NCI-H1436 treated with DMSO at 0.1 percent for 48 hours (cell line): Measurements from ENCODE around the gene KRCC1.
A peak's percentile ranks its signal among the peaks of the same experiment; 100 is the strongest.

Source experiments
- DNase-seq: peaks from one replicate; lab custom pipeline; 2025; lab: John Stamatoyannopoulos, UW

The KRCC1 gene

GRCh38 chr2:88055371-88056128 lies at the start of gene KRCC1:
Gene KRCC1 (minus strand): TSS chr2:88055783. CDS start chr2:88028563, 27,220 bp downstream.
- peak; percentile 53 for DNase-seq

GRCh38 chr2:88100489-88100858 lies 44.9 kb upstream of the KRCC1 start:
- DNase-seq, result no peak

GRCh38 chr2:88099798-88100488 lies 44.4 kb upstream of the KRCC1 start:
- no peak for DNase-seq

GRCh38 chr2:88098558-88098900 lies 42.9 kb upstream of the KRCC1 start:
- no peak for DNase-seq

- no peak for DNase-seq
These were observed 42.4 kb upstream of the KRCC1 start for GRCh38 chr2:88097891-88098557.

DNA sequence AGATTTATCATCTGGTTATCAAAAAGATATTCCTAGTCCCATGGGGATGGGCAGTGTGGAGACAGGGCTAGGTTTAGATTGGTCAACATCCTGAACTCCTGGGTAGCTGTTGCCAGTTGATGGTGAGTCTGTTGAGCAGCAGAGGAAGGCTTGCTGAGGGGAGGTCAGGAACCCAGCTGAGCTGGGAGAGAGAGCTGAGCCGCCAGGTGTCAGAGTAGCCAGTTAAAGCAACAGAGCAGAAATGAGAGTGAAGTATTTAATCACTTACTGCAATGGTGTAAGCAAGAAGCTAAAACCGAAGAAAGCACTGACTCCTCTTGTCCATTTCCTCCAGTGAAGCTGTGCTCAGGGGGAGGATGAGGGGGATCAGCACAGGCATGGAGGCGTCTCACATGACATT lies 41.6 kb upstream of the KRCC1 start:
- no peak for DNase-seq

DNA sequence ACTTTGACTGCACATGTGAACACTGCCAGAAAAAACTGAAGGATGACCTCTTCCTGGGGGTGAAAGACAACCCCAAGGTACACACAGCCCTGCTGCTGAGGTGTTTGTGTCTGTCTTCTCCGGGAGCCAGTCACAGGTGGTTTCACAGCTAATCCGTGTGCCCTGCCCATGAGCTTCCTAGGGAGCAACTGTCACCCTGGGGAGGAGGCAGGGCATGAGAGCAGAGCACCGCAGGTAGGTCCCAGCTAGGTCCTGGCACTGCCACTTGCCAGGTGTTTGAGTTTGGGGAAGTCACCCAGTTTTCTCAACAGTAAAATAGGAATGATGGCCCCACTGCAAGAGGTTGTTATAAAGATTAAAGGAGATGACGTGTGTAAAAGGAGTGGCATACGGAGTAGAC lies 41.1 kb upstream of the KRCC1 start:
- no peak for DNase-seq

- no peak for DNase-seq
These were observed 39.4 kb upstream of the KRCC1 start for GRCh38 chr2:88095022-88095421.

- no peak for DNase-seq
These were observed 37.2 kb upstream of the KRCC1 start for GRCh38 chr2:88092773-88093172.

DNA sequence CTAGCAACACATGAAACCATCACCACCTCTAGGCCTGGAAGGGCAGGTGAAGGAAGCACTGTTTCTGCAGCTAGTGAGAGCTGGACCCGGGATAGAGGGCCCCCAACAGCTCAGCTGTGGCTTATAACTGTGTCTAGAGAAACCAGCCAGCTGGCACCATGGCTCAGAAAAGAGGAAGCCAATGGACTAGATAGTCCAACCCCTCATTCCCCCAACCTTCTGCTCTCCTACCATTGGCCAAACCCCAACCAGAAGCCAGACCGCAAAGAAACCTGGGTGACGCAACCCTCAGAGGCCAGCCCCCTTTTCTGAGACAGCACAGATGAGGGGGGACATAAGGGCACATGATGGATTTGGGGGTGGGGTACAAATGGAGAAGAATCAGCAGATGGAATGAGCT lies 36.4 kb upstream of the KRCC1 start:
- DNase-seq, result no peak

- DNase-seq, result no peak
These were observed 35.1 kb upstream of the KRCC1 start for GRCh38 chr2:88090446-88091283.

DNA sequence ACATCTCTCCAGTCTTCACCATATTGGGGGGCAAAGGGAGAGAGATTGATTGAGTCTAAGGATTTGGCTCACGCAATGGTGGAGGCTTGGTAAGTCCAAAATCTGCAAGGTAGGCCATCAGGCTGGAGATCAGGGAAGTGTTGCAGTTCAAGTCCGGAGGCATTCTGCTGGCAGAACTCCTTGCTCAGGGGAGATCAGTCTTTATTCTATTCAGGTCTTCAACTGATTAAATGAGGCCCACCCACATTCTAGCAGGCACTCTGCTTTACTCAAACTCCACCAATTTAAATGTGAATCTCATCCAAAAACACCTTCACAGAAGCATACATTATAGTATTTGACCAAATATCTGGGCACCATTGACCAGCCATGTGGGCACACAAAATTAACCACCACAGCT lies 33.4 kb upstream of the KRCC1 start:
- no peak for DNase-seq

DNA sequence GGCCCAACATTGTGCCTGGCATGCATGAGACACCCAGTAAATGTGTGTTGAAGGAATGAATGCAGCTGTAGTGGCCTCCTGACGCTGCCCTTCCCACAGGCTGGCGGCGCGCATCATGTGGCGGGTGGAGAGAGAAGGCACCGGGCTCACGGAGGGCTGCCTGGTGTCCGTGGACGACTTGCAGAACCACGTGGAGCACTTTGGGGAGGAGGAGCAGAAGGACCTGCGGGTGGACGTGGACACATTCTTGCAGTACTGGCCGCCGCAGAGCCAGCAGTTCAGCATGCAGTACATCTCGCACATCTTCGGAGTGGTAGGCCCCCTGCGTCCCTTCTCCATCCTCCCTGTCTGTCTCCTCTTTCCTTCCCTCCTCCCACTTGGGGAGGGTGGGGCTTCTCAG lies 32.2 kb upstream of the KRCC1 start:
- no peak for DNase-seq

GRCh38 chr2:88087073-88087472 lies 31.5 kb upstream of the KRCC1 start:
- DNase-seq, result no peak

DNA sequence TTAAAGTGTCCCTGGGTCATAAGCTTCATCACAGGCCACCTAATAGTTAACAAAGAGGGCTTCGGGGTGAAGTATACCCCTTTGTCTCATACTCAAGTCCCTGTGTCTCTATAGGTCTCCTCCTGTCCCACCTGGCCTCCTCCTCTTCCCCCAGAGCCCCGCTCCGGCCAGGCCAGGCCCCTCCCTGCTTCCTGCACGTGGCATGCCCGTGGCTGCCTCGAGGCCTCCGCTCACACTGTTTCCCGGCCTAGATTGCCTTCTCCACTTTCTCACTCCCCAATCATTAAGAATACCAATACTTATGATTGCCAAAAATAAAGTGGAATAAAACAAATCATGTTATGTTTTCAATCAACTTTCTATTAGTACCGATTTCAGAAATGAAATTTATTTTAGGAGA lies 30.8 kb upstream of the KRCC1 start:
- DNase-seq, result no peak

GRCh38 chr2:88085602-88086001 lies 30.0 kb upstream of the KRCC1 start:
- no peak for DNase-seq

DNA sequence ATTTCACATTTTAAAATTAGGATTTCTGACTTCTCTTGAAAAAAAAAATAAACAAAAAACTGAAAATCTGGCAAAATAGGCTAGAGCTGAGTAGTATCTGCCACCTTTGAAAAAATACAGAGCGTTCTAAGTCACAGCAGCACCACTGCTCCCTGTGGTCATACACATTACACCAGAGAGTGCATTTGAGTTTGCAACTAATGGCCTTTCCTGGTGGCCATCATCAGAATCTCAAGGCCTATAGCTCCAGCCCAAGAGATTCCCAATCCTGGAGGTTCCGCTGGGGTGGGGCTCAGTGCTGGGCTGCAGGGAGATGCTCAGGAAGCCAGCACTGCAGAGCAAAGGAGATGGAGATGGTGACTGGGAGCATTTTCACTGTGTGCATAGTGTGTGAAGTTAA lies 29.5 kb upstream of the KRCC1 start:
- DNase-seq, result no peak

DNA sequence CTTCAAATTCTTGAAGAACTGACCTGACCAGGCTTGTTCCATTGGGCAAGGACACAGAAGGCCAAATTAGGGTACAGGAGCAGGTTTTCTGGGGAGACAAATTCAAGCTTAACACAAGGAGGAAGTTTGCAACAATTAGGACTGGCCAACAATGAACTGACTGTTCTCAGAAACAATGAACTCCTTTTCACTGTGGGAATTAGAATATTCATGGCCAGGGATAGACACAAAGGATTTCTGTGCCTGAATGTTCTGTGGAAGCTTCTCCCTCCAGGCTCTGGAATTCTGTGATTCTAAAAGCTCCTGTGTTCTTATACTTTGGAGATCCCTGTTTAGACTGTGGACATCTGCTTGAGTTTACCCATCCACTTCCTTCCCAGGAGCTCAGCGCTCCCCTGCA lies 27.2 kb upstream of the KRCC1 start:
- no peak for DNase-seq

DNA sequence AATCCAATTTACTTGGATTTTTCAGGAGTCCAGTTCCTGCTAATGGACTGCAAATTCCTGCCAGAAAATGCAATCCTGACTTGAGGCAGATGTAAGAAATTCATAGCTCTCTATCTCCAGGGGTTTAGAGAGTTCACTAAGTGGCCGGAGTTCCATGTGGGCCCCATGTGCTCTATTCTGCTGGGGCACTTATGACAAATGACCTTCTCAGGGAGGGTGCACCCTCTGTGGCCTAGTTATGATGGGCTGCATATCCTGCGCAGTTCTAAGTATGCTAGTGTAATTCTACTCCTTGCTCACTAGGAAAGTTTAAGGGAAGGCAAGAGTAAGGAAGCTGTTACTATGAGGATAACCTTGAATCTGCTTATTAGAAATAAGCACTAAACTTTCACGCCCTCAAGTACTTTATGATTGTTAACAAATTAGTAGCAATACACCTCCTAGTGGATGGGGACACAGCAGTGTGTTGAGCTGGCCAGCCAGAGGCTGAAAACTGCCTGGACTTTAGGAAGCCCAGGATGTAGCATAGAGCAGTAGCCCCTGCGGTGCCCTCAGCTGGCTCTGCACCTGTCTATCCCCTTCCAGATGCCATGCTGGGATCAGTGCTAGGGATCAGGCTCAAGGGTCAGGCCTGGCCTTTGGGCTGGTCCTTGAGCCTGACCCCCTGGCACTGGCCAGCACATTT lies 26.5 kb upstream of the KRCC1 start:
- no peak for DNase-seq

DNA sequence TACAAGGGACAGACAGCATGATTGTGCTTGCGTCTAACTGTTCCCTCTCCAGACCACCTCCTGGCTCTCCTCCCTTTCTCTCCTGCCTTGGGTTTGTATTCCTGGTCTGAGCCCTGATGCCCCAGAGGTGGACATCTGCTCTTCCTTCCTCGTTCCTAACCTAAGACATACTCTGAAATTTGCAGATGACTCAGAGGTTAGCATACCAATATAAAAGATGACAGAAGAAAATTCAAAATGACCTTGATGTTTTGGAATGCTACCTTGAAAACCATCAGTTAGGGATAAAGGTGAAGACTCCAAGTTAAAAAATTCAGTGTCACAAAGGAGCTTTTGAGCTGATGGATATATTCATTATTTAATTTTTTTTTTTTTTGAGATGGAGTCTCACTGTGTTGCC lies 25.0 kb upstream of the KRCC1 start:
- DNase-seq, result no peak

DNA sequence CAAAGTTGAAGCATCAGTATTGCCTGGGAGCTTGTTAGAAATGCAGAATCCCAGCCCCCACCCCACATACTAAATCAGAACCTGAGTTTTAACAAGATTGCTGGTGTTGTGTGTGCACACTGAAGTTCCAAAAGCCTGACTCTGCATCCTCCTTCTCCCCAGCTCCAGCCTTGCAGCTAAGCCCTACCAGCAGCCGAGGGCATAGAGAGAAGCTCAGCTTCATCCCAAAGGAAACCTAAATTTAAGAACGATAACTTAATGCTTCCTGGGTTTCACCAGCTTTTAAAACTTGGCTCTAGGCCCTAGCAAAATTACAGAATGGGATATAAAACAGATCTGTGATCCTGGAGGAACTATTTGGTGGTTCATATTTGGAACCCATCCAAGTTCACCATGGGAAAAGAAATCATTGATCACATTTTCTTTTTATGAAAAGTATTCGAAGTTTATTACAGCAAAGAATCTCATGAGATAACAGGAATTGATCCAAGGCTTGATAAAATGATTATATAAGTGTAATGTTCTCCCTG lies 23.1 kb upstream of the KRCC1 start:
- no peak for DNase-seq

GRCh38 chr2:88077080-88077479 lies 21.5 kb upstream of the KRCC1 start:
- no peak for DNase-seq
